Right atrium auricular region (tissue), 2 donors: ENCODE measurements around the gene PHYHIPL. TPM values are rescaled to one million over a fixed set of nuclear protein-coding genes. Genes with fewer than 3 reads are reported as not detected.

Experiments used
- DNase-seq: peaks from one replicate; pipeline ENCODE4 v3.0.0-alpha.2; 2019; ENCODE audit warnings: low spot score
- H3K27ac ChIP-seq, 2 donors: fragments of 200-600 bp; sonication (generic); 1 replicate in 1 of 2; 2 replicates in 1 of 2; pipeline ENCODE4 v1.5.1; 2016 to 2019
- H3K27me3 ChIP-seq, 2 donors: fragments of 200-600 bp; sonication (generic); one replicate each; pipeline versions ENCODE4 v1.5.1 to v1.6.0; 2017 to 2019
- H3K36me3 ChIP-seq: fragments of 200-600 bp; sonication (generic); one replicate; pipeline ENCODE4 v1.5.1; 2016
- H3K4me1 ChIP-seq, 2 donors: fragments of 200-600 bp; sonication (generic); one replicate each; pipeline versions ENCODE4 v1.5.1 to v1.6.0; 2017 to 2019
- H3K4me3 ChIP-seq, 2 donors: fragments of 200-600 bp; sonication (generic); 1 replicate in 1 of 2; 2 replicates in 1 of 2; pipeline ENCODE4 v1.5.1; 2017 to 2019; ENCODE audit warnings: mild to moderate bottlenecking in 1 of 2, moderate library complexity in 1 of 2
- H3K9me3 ChIP-seq, 2 donors: fragments of 200-600 bp; sonication (generic); one replicate each; pipeline ENCODE4 v1.5.1; 2019
- CTCF ChIP-seq, 2 donors: fragments of 200-600 bp; sonication (generic); IDR thresholded peaks; one replicate each; pipeline ENCODE4 v1.5.1; 2019; ENCODE audit warnings: antibody characterized with exemption in 2 of 2
- total RNA-seq, 2 donors: library from RNA; depleted of rRNA; stranded (reverse); fragments of >200 nt; gene quantifications; one replicate each; pipeline ENCODE4 v1.1.0, GENCODE V29; 2016

The PHYHIPL gene
- total RNA-seq, 2 donors from 2014 or later: 0.28 TPM; not detected in 1

- Histone ChIP-seq H3K36me3 (no peaks in the 10 kb centered on the region), H3K27me3 (no peaks in the 10 kb centered on the region), H3K4me1 (no peaks in the 10 kb centered on the region), H3K27ac (no peak overlapping the region), H3K9me3 (no peaks in the 10 kb centered on the region), H3K4me3 (no peak overlapping the region)
- no peak for TF ChIP-seq CTCF (IDR thresholded peaks at IDR 0.05)
- DNase-seq: no peak
Measured at GRCh38 chr10:59279476-59279875, 103.0 kb downstream of the PHYHIPL start.

DNA sequence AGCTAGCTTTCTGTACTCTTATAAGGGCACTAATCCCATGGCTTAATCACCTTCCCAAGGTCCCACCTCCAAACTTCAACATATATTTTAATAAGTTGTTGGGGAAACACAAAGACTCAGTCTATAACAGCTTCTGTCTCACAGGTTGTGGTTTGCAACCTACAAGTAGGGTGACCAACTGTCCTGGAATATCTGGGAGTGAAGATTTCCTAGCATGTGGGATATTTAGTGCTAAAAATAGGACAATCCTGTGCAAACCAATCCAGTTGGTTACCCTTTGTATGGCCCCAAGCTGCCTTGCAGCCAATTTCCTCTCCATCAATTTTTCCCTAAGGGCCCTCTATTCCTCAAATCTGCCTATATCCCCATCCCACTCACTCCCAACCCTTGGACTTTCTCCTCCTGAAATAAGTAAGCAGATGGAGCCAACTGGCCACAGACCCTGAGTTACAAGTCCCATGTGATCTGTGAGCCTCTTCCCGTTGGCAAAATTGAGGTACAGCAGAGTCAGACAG is 103.6 kb downstream of the PHYHIPL start:
- TF ChIP-seq CTCF (IDR thresholded peaks at IDR 0.05): no peak
- Histone ChIP-seq H3K4me3 (no peak overlapping the region), H3K27me3 (no peaks in the 10 kb centered on the region), H3K36me3 (no peaks in the 10 kb centered on the region), H3K27ac (no peak overlapping the region), H3K9me3 (no peaks in the 10 kb centered on the region), H3K4me1 (no peaks in the 10 kb centered on the region)
- DNase-seq: no peak

DNA sequence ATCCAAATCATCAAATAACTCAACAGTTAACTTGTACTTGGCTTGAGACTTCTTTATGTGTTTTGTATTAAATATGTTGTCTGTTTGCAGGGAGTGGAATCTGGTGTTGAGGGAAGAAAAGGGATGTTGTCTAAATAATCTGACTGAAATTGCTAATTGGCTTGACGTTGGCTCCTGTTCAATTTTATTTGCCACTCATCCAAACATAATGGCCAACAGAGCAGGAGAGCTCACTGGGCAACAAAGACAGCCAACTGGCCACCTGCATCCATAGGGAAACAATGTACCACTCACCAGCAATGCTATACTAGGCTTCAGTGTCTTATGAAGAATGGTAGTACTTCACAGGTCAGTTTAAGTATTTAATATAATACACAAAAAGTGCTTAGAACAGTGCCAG is 105.4 kb downstream of the PHYHIPL start:
- DNase-seq: no peak
- no peaks in the 10 kb centered on the region for H3K9me3 ChIP-seq
- TF ChIP-seq CTCF (IDR thresholded peaks at IDR 0.05): no peak
- no peaks in the 10 kb centered on the region for H3K4me1 ChIP-seq
- no peaks in the 10 kb centered on the region for H3K36me3 ChIP-seq
- H3K4me3 ChIP-seq: no peak overlapping the region
- H3K27me3 ChIP-seq: no peaks in the 10 kb centered on the region
- no peak overlapping the region for H3K27ac ChIP-seq

DNA sequence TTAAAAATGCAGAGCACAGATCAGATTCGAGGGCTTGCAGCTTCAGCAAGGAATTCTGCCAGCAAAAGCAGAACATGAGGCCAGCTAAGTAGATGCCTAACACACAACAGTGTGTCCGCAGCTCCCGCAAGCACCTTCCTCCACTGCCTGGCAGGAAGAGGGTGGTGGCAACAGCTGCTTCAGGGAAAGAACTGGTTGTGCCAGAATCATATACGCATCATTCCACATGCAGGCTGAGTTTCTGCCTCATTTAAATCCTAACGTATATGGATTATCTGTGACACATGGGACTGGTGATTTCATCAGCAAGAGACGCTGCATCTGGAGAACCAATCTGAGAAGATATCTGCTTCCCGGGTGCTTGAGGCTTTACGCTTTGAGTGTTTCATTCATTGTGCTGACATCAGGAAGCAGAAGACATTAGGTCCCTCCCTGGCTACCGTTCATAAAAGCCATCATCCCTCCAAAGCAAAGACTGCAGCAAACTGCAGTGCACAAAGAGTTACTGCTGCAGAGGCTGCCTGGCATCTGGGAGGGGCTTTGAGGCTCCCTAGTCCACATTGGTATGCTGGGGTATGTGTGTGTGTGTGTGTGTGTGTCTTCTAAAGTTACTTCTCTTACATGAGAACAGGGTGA is 107.1 kb downstream of the PHYHIPL start:
- TF ChIP-seq CTCF (IDR thresholded peaks at IDR 0.05): no peak
- Histone ChIP-seq H3K27ac (no peak overlapping the region), H3K36me3 (no peaks in the 10 kb centered on the region), H3K27me3 (no peaks in the 10 kb centered on the region), H3K4me3 (no peak overlapping the region), H3K4me1 (no peaks in the 10 kb centered on the region), H3K9me3 (no peaks in the 10 kb centered on the region)
- no peak for DNase-seq

DNA sequence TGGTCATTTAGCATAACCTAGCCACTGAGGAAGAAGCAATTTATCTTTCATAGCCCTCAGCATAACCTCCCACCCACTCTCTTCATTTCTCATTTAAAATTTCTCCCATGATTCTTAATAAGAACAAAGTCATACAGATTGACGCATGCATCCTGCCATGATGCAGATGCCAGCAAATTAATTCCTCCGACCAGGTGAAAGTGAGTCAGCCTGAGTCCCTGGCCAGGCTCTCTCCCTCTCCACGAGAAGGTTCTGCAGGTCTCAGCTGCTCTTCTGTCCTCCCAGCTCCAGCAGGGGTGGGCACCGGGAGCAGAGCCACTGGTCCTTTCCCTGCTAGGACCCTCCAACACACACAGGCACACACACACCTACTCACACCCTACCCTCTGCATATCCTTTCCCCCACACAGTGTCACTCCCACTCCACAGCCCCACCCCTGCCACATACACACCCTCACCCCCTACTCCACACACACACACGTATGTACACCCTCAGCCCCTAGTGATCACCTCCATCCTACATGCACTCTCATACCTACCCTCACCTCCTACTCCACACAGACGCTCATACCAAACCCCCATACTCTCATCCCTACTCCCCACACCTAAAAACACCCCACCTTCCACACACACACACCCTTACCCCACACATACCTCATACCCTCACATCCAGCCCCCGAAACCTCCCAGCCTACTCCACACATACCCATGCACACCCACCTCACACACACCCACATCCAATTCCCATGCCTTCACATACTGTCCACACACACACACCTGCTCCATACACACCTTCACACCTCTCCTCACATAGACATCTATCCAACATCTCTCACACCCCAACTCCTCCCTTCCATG is 107.9 kb downstream of the PHYHIPL start:
- Histone ChIP-seq H3K27me3 (no peaks in the 10 kb centered on the region), H3K9me3 (no peaks in the 10 kb centered on the region), H3K4me1 (no peaks in the 10 kb centered on the region), H3K27ac (no peak overlapping the region), H3K4me3 (no peak overlapping the region), H3K36me3 (no peaks in the 10 kb centered on the region)
- TF ChIP-seq CTCF (IDR thresholded peaks at IDR 0.05): no peak
- DNase-seq: no peak
